BJ (cell line): ENCODE measurements around the gene NFIX. TPM values are rescaled to one million over a fixed set of nuclear protein-coding genes. Genes with fewer than 3 reads are reported as not detected.

Source experiments
- CTCF ChIA-PET: fragments of 350-600 bp; formaldehyde crosslinking; extraction: SDS; loops from one replicate; lab custom pipeline; 2021; ENCODE audit warnings: antibody characterized with exemption, inconsistent platforms; lab: Yijun Ruan, JAX
- POLR2A ChIA-PET: fragments of 300-600 bp; sonication (Branson Sonifier 250); formaldehyde crosslinking; extraction: SDS; loops from one replicate; lab custom pipeline; 2021; ENCODE audit warnings: antibody characterized with exemption; lab: Charles Lee
- DNase-seq: peaks from one replicate; pipeline ENCODE4 v3.0.0-alpha.2; 2011; ENCODE audit warnings: low read depth
- H3K27me3 ChIP-seq: 2 replicates; pipeline ENCODE4 v1.6.0; 2011; ENCODE audit warnings: low read length; ENCODE audit not compliant: control insufficient read depth, insufficient read depth
- H3K36me3 ChIP-seq: 2 replicates; pipeline ENCODE4 v1.5.1; 2011; ENCODE audit warnings: low read length; ENCODE audit not compliant: control insufficient read depth, insufficient read depth
- H3K4me3 ChIP-seq: 2 replicates; pipeline ENCODE4 v1.5.1; 2011; ENCODE audit warnings: low read depth, mild to moderate bottlenecking, control low read depth, low read length
- polyA plus RNA-seq: library from polyadenylated mRNA; depleted of rRNA; stranded (reverse); fragments of >200 nt; gene quantifications from 2 replicates; pipeline ENCODE4 v1.2.3, GENCODE V29; 2011
- TF ChIP-seq, protein P1 (sequence below): IDR thresholded peaks from 2 replicates; pipeline ENCODE4 v1.5.1; 2011; ENCODE audit warnings: low read depth, mild to moderate bottlenecking, control low read depth, inconsistent platforms, low read length, moderate library complexity; ENCODE audit not compliant: insufficient read depth

NFIX gene
- polyA plus RNA-seq, 1 experiment, result 29.4 TPM

DNA sequence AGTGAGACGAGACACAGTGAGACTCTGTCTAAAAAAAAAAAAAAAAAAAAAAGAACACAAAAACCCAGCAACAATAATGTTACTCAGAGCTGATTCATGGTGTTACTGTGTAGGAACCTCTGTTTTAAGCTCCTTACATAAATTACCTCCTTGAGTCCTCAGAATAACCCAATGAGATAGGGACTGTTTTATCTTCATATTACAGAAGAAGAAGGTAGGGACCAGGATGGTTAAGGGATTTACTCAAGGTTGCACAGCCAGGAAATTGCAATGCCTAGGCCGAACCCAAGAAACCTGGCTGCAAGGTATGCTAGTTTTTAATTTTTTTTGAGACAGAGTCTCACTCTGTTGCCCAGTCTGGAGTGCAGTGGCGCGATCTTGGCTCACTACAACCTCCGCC is 27.4 kb upstream of the NFIX start:
- DNase-seq, result no peak
- Histone ChIP-seq H3K27me3 (no peaks in the 10 kb centered on the region), H3K4me3 (no peak overlapping the region), H3K36me3 (no peaks in the 10 kb centered on the region)
- TF ChIP-seq, protein P1, sequence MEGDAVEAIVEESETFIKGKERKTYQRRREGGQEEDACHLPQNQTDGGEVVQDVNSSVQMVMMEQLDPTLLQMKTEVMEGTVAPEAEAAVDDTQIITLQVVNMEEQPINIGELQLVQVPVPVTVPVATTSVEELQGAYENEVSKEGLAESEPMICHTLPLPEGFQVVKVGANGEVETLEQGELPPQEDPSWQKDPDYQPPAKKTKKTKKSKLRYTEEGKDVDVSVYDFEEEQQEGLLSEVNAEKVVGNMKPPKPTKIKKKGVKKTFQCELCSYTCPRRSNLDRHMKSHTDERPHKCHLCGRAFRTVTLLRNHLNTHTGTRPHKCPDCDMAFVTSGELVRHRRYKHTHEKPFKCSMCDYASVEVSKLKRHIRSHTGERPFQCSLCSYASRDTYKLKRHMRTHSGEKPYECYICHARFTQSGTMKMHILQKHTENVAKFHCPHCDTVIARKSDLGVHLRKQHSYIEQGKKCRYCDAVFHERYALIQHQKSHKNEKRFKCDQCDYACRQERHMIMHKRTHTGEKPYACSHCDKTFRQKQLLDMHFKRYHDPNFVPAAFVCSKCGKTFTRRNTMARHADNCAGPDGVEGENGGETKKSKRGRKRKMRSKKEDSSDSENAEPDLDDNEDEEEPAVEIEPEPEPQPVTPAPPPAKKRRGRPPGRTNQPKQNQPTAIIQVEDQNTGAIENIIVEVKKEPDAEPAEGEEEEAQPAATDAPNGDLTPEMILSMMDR, result no peak
- ChIA-PET CTCF (interaction anchor here (0.6 to 6.0 kb wide), 3 partner anchors 9 to 799 kb away, joined by 3 to 113 read pairs (median 5); partner anchors contain the start of gene LYL1), POLR2A (no interaction called here)

DNA sequence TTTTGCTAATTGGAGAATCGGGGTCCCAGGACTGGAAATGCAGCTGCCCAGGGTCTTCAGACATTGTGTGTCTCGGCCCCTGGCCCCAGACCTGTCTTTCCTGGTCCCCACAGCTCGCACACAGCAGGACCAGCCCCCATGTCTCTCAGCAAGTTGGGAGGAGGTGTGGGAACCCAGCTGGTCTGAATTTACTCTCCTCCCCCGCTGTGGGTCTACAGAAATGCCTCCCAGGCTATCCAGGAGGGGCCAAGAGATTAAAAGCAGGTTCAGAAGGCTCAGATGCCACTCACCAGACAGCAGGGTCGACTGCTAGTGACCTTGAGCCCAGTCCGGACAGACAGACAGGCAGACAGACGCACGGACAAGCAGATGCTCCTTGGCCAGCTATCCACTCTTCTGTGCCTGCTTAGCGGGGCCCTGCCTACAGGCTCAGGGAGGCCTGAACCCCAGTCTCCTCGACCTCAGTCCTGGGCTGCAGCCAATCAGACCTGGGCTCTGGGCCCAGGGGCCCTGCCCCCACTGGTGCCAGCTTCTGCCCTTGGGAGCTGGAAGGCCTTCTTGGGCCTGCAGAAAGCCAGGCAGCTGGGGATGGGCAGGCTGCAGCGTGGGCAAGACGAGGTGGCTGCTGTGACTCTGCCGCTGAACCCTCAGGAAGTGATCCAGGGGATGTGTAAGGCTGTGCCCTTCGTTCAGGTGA is 25.8 kb upstream of the NFIX start, which contains the start of gene DAND5:
TSS of gene DAND5 (plus strand) at position 285 of the 697 bp plus-strand sequence. CDS start at position 370, 85 bp downstream.
- ChIA-PET POLR2A (interaction anchor here (0.7 kb wide), 1 partner anchor 870 kb away, joined by 13 read pairs; no protein-coding TSS in a partner anchor), CTCF (interaction anchor here (1.0 to 1.4 kb wide), 3 partner anchors 8 to 293 kb away, joined by 3 to 4 read pairs (median 3); no protein-coding TSS in a partner anchor)
- Histone ChIP-seq H3K4me3 (no peak within 1 kb of the TSS), H3K36me3 (no peaks in the 10 kb centered on the region), H3K27me3 (no peaks in the 10 kb centered on the region)
- no peak for DNase-seq
- TF ChIP-seq, protein P1, result no peak

DNA sequence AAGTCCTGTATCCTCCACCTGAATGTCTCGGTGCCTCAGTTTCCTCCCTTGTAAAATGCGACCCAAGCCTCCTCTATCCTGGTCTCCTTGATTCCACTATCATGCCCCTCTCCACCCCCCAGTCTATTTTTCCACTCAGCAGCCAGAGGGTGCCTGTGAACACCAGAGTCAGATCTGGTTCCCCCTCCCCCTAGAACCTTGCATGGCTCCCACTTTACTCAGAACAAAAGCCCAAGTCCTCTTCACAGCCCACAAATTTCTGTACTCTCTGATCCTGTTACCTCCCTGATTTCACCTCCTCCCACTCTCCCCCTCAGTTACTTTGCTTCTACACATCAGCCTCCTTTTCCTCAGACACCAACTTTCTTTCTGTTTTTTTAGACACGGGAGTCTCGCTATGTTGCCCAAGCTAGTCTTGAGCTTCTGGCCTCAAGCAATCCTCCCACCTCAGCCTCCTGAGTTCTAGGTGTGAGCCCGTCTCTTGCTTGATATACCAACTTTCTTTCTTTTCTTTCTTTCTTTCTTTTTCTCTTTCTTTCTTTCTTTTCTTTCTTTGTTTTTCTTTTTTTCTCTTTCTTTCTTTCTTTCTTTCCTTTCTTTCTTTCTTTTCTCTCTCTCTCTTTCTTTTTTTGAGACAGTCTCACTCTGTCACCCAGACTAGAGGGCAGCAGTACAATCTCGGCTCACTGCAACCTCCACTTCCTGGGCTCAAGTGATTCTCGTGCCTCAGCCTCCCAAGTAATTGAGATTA is 25.0 kb upstream of the NFIX start:
- TF ChIP-seq, protein P1, result no peak
- DNase-seq, result no peak
- Histone ChIP-seq H3K36me3 (no peaks in the 10 kb centered on the region), H3K4me3 (no peak overlapping the region), H3K27me3 (no peaks in the 10 kb centered on the region)
- CTCF ChIA-PET, result interaction anchor here (1.0 kb wide), 2 partner anchors 7 to 293 kb away, joined by 3 read pairs; no protein-coding TSS in a partner anchor
- POLR2A ChIA-PET, result no interaction called here

DNA sequence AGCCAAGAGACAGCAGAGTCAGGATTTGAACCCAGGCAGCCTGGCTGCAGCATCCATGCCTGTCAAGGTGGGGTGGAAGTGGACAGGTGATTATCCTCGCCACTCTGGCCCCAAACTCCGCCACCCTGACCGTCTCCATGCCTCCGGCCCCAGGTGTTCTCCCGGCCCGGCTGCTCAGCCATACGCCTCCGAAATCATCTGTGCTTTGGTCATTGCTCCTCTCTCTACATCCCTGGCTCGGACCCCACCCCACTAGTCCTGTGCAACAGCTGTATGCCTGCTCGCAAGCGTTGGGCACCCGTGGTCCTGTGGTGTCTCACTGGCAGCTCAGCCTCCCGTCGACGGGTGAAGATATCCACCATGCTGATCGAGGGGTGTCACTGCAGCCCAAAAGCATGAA is 22.0 kb upstream of the NFIX start:
- H3K27me3 ChIP-seq, result no peaks in the 10 kb centered on the region
- TF ChIP-seq, protein P1, result no peak
- CTCF ChIA-PET, result interaction anchor here (8.3 kb wide), 1 partner anchor 8 kb away, joined by 113 read pairs; no protein-coding TSS in a partner anchor
- POLR2A ChIA-PET, result no interaction called here
- no peak overlapping the region for H3K4me3 ChIP-seq
- no peak for DNase-seq
- H3K36me3 ChIP-seq, result no peaks in the 10 kb centered on the region
